Measurements from ENCODE around the gene GALNTL6. TPM values are rescaled to one million over a fixed set of nuclear protein-coding genes. Genes with fewer than 3 reads are reported as not detected.

The GALNTL6 gene
- total RNA-seq, 1 donor from 2014 or later, result 2.1 TPM

DNA sequence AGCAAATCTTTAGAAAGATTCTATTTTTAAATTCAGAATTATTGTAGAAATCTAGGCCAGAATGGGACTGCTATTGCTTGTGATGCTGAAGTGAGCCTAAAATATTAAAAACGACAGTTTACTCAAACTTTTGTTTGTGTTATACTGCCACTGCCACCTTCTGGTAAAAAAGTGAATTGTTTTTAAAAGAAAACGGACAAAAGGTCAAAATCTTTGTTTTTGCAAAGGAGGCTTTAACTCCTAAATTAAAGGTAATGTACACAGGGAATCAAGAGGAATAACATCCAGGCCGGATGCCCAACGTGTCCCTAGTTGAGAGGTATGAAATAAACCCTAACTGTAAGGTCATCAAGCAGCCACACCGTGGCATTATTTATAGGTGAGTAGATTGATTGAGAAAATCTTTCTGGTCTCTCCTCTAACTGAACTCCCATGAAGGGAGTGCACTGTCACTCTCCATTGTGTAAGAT lies 1017.1 kb downstream of the GALNTL6 start:
- Histone ChIP-seq H3K27me3 (ENCODE audit: control insufficient read depth in 3 of 3, insufficient read depth in 3 of 3, low read length in 3 of 3) (peaks cover 0 to 6% (median 3%) of the 10 kb centered on the region in 3 donors), H3K9ac (ENCODE audit: low read depth in 1 of 3, low read length in 3 of 3) (no peak overlapping the region), H3K4me3 (ENCODE audit: low read length in 3 of 3) (no peak overlapping the region), H3K36me3 (ENCODE audit: control insufficient read depth in 3 of 3, insufficient read depth in 3 of 3, low read length in 3 of 3) (no peaks in the 10 kb centered on the region), H3K9me3 (ENCODE audit: control insufficient read depth in 3 of 3, low read length in 3 of 3) (peaks cover 0 to 2% (median 0%) of the 10 kb centered on the region in 3 donors), H3K27ac (ENCODE audit: low read depth, low read length) (no peak overlapping the region), H3K4me1 (ENCODE audit: control insufficient read depth in 3 of 3, insufficient read depth in 3 of 3, low read length in 3 of 3) (no peaks in the 10 kb centered on the region)

DNA sequence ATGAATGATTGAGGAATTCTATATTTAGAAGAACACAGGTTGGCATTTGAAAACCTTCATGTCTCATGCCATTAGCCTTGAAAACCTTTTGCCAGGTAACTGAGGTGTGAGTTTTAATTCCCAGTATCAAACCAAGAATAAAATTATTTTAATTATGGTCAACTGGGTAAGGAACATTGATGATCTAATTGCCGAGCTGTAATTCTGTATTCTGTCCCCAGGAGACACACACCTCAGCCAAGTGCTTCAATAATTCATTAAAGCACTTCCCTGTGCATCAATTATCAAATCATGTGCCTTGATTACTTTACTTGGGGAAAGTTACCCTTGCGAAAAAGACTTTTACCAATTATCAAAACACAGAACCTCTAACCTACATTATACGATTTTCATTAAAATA lies 1023.5 kb downstream of the GALNTL6 start:
- Histone ChIP-seq H3K4me3 (ENCODE audit: low read length in 3 of 3) (no peak overlapping the region), H3K4me1 (ENCODE audit: control insufficient read depth in 3 of 3, insufficient read depth in 3 of 3, low read length in 3 of 3) (no peaks in the 10 kb centered on the region), H3K27me3 (ENCODE audit: control insufficient read depth in 3 of 3, insufficient read depth in 3 of 3, low read length in 3 of 3) (peaks cover 0 to 14% (median 3%) of the 10 kb centered on the region in 3 donors), H3K27ac (ENCODE audit: low read depth, low read length) (no peak overlapping the region), H3K9me3 (ENCODE audit: control insufficient read depth in 3 of 3, low read length in 3 of 3) (no peaks in the 10 kb centered on the region), H3K9ac (ENCODE audit: low read depth in 1 of 3, low read length in 3 of 3) (no peak overlapping the region), H3K36me3 (ENCODE audit: control insufficient read depth in 3 of 3, insufficient read depth in 3 of 3, low read length in 3 of 3) (no peaks in the 10 kb centered on the region)

DNA sequence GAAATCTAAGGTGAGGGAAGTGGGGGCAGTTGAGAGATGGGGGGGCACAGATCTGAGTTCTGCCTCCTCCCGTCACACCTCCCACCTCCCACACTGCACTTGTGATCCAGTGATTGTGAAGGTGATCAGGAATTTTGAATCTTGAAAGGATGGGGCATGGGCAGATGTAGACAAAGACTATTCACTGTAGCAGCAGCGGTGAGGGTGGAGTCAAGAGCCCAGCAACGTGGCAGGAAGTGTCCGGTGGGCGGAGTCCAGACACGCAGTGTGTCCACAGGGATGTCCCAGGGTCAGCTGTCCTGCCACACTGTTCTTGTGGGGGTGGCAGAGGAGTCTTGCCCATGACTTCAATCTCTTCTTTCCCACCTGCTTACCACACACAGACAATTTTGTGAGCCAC lies 1024.9 kb downstream of the GALNTL6 start:
- Histone ChIP-seq H3K27me3 (ENCODE audit: control insufficient read depth in 3 of 3, insufficient read depth in 3 of 3, low read length in 3 of 3) (peaks cover 0 to 14% (median 3%) of the 10 kb centered on the region in 3 donors), H3K9ac (ENCODE audit: low read depth in 1 of 3, low read length in 3 of 3) (no peak overlapping the region), H3K4me3 (ENCODE audit: low read length in 3 of 3) (no peak overlapping the region), H3K4me1 (ENCODE audit: control insufficient read depth in 3 of 3, insufficient read depth in 3 of 3, low read length in 3 of 3) (no peaks in the 10 kb centered on the region), H3K36me3 (ENCODE audit: control insufficient read depth in 3 of 3, insufficient read depth in 3 of 3, low read length in 3 of 3) (no peaks in the 10 kb centered on the region), H3K9me3 (ENCODE audit: control insufficient read depth in 3 of 3, low read length in 3 of 3) (no peaks in the 10 kb centered on the region), H3K27ac (ENCODE audit: low read depth, low read length) (no peak overlapping the region)

DNA sequence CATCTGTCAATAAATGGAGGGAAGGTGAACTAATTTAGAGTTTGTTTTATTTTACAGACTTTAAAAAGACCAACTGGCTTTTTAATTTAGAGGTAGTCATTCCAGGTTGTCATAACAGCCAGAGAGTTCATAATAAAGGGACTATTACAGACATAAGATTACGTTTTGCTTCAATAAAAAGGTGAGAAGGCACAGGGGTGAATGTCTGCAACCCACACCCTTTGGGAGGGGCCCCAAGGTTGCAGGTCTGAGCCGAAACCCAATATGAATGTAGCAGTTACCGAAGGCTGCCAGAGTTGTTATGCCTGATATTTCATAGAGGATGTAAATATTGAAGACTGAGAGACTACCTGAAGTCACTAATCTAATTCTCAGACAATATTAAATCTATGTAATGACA lies 1025.7 kb downstream of the GALNTL6 start:
- H3K36me3 ChIP-seq (ENCODE audit: control insufficient read depth in 3 of 3, insufficient read depth in 3 of 3, low read length in 3 of 3), result no peaks in the 10 kb centered on the region
- no peaks in the 10 kb centered on the region for H3K9me3 ChIP-seq (ENCODE audit: control insufficient read depth in 3 of 3, low read length in 3 of 3)
- H3K27me3 ChIP-seq (ENCODE audit: control insufficient read depth in 3 of 3, insufficient read depth in 3 of 3, low read length in 3 of 3), result peaks cover 0 to 14% (median 3%) of the 10 kb centered on the region in 3 donors
- H3K4me1 ChIP-seq (ENCODE audit: control insufficient read depth in 3 of 3, insufficient read depth in 3 of 3, low read length in 3 of 3), result no peaks in the 10 kb centered on the region
- H3K9ac ChIP-seq (ENCODE audit: low read depth in 1 of 3, low read length in 3 of 3), result no peak overlapping the region
- H3K4me3 ChIP-seq (ENCODE audit: low read length in 3 of 3), result no peak overlapping the region
- no peak overlapping the region for H3K27ac ChIP-seq (ENCODE audit: low read depth, low read length)

DNA sequence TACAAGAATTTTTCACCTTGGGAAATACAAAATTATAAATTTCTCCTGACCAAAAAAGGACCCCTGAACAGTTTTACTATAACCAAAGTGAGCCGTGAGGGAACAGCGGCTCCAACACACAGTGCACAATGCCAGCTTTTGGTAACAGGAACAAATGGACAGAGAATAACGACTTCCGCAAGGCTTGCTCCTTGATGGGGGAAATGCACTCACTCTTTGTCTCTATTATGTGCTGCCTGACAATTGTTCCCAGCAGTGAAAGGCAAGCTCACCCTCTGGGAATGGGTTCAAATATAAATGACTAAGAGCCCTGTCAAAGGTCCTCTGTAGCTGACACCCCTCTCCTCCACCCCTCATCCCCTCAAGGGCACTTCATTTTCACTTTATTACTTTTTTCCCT lies 1029.6 kb downstream of the GALNTL6 start:
- H3K27ac ChIP-seq (ENCODE audit: low read depth, low read length), result no peak overlapping the region
- H3K4me3 ChIP-seq (ENCODE audit: low read length in 3 of 3), result no peak overlapping the region
- peaks cover 0 to 3% (median 0%) of the 10 kb centered on the region in 3 donors for H3K27me3 ChIP-seq (ENCODE audit: control insufficient read depth in 3 of 3, insufficient read depth in 3 of 3, low read length in 3 of 3)
- H3K4me1 ChIP-seq (ENCODE audit: control insufficient read depth in 3 of 3, insufficient read depth in 3 of 3, low read length in 3 of 3), result no peaks in the 10 kb centered on the region
- no peak overlapping the region for H3K9ac ChIP-seq (ENCODE audit: low read depth in 1 of 3, low read length in 3 of 3)
- no peaks in the 10 kb centered on the region for H3K36me3 ChIP-seq (ENCODE audit: control insufficient read depth in 3 of 3, insufficient read depth in 3 of 3, low read length in 3 of 3)
- no peaks in the 10 kb centered on the region for H3K9me3 ChIP-seq (ENCODE audit: control insufficient read depth in 3 of 3, low read length in 3 of 3)

DNA sequence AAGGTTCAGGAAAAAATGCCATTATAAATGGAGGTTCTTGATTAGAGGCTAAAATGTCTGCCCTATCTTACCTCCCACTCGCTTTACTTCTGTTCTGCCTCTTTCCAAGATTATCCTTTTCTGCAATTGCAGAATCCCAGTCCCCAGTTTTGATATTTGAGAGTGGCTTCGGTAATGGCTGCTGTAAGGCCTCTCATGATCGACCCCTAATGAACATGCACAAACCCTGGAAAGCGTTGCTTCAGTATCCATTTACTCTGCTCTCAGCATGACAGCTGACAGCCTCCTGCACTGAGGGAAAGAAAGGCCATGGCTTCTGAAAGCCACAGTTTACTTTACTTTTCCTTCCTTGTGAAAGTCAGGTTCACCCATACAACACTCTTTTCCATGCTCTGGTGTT lies 1030.0 kb downstream of the GALNTL6 start:
- Histone ChIP-seq H3K36me3 (ENCODE audit: control insufficient read depth in 3 of 3, insufficient read depth in 3 of 3, low read length in 3 of 3) (no peaks in the 10 kb centered on the region), H3K4me1 (ENCODE audit: control insufficient read depth in 3 of 3, insufficient read depth in 3 of 3, low read length in 3 of 3) (no peaks in the 10 kb centered on the region), H3K9ac (ENCODE audit: low read depth in 1 of 3, low read length in 3 of 3) (no peak overlapping the region), H3K9me3 (ENCODE audit: control insufficient read depth in 3 of 3, low read length in 3 of 3) (no peaks in the 10 kb centered on the region), H3K27ac (ENCODE audit: low read depth, low read length) (no peak overlapping the region), H3K4me3 (ENCODE audit: low read length in 3 of 3) (no peak overlapping the region), H3K27me3 (ENCODE audit: control insufficient read depth in 3 of 3, insufficient read depth in 3 of 3, low read length in 3 of 3) (peaks cover 0 to under 1% (median 0%) of the 10 kb centered on the region in 3 donors)

DNA sequence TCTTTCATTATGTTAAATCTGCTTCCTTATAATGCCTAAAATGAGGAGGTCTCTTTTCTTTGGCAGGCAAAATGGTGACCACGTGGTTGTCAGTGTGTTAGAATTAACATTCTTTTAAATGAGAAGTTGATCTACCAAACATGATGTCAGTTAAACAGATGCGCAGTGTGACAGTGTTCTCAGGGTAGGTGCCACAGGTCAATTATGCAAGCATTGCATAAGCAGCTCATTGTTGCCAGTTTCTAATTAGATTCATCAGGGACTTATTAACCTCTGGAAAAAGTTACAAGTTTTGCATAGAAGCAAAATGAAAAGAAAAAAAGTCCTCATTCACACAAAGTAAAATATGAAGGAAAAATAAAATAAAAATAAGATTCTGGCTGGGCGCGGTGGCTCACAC lies 1031.4 kb downstream of the GALNTL6 start:
- no peak overlapping the region for H3K27ac ChIP-seq (ENCODE audit: low read depth, low read length)
- H3K4me1 ChIP-seq (ENCODE audit: control insufficient read depth in 3 of 3, insufficient read depth in 3 of 3, low read length in 3 of 3), result no peaks in the 10 kb centered on the region
- no peaks in the 10 kb centered on the region for H3K27me3 ChIP-seq (ENCODE audit: control insufficient read depth in 3 of 3, insufficient read depth in 3 of 3, low read length in 3 of 3)
- no peaks in the 10 kb centered on the region for H3K9me3 ChIP-seq (ENCODE audit: control insufficient read depth in 3 of 3, low read length in 3 of 3)
- no peak overlapping the region for H3K4me3 ChIP-seq (ENCODE audit: low read length in 3 of 3)
- no peaks in the 10 kb centered on the region for H3K36me3 ChIP-seq (ENCODE audit: control insufficient read depth in 3 of 3, insufficient read depth in 3 of 3, low read length in 3 of 3)
- H3K9ac ChIP-seq (ENCODE audit: low read depth in 1 of 3, low read length in 3 of 3), result no peak overlapping the region

DNA sequence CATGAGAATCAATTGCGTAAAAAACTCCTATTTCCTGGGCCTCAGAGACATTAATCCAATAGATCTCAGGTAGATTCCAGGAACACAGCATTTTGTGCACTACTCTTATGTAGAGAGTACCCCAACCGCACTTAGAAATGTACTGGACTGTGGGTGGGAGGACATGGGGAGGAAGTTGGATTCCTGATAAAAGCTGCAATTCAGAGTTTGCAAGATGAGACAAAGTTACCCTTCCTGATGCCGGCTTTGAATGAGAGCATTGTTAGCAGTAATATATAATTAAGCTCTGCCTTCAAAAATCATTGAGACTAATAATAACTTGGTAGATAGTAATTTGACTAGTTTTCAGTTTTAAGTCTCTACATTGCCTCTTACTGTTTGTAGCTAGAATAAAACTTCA lies 1032.1 kb downstream of the GALNTL6 start:
- Histone ChIP-seq H3K27me3 (ENCODE audit: control insufficient read depth in 3 of 3, insufficient read depth in 3 of 3, low read length in 3 of 3) (no peaks in the 10 kb centered on the region), H3K36me3 (ENCODE audit: control insufficient read depth in 3 of 3, insufficient read depth in 3 of 3, low read length in 3 of 3) (no peaks in the 10 kb centered on the region), H3K4me3 (ENCODE audit: low read length in 3 of 3) (no peak overlapping the region), H3K9me3 (ENCODE audit: control insufficient read depth in 3 of 3, low read length in 3 of 3) (no peaks in the 10 kb centered on the region), H3K9ac (ENCODE audit: low read depth in 1 of 3, low read length in 3 of 3) (no peak overlapping the region), H3K4me1 (ENCODE audit: control insufficient read depth in 3 of 3, insufficient read depth in 3 of 3, low read length in 3 of 3) (no peaks in the 10 kb centered on the region), H3K27ac (ENCODE audit: low read depth, low read length) (no peak overlapping the region)

DNA sequence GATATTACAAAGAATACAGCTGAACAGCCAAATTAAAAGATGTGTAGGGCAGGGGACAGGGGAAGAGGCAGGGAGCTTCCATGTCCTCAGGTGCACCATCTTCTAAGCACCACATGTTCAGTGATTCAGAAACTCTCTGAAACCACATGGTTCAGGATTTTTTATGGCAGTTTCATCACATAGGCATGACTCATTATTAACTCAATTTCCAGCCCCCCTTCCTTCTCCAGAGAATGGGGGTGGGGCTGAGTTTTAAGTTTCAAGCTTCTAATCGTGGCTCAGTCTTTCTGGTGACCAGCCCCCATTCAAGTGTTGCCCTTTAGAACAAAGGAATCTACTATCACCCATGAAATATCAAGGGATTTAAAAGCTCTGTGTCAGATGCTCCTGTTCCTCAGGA lies 1037.6 kb downstream of the GALNTL6 start:
- Histone ChIP-seq H3K27ac (ENCODE audit: low read depth, low read length) (no peak overlapping the region), H3K9ac (ENCODE audit: low read depth in 1 of 3, low read length in 3 of 3) (no peak overlapping the region), H3K36me3 (ENCODE audit: control insufficient read depth in 3 of 3, insufficient read depth in 3 of 3, low read length in 3 of 3) (no peaks in the 10 kb centered on the region), H3K4me3 (ENCODE audit: low read length in 3 of 3) (no peak overlapping the region), H3K4me1 (ENCODE audit: control insufficient read depth in 3 of 3, insufficient read depth in 3 of 3, low read length in 3 of 3) (no peaks in the 10 kb centered on the region), H3K9me3 (ENCODE audit: control insufficient read depth in 3 of 3, low read length in 3 of 3) (no peaks in the 10 kb centered on the region), H3K27me3 (ENCODE audit: control insufficient read depth in 3 of 3, insufficient read depth in 3 of 3, low read length in 3 of 3) (no peaks in the 10 kb centered on the region)

DNA sequence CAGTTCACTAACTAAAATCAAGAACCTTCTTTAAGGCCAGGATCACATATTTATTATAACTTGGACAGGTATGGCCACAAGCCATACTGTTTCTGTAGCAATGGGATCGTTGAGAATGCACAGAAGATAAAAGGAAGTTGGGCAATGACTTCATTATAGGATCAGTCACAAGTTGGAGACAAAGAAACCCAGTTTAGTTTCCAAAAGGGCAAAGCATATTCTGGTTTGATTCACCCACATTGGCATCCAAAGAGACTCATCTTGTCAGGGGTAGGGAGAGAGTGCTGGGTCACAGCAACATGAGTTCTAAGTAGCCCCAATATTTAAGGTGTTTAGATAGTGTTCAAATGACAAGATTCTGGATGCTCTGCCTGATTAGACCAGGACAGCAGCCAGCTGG lies 1038.3 kb downstream of the GALNTL6 start:
- H3K36me3 ChIP-seq (ENCODE audit: control insufficient read depth in 3 of 3, insufficient read depth in 3 of 3, low read length in 3 of 3), result no peaks in the 10 kb centered on the region
- H3K27me3 ChIP-seq (ENCODE audit: control insufficient read depth in 3 of 3, insufficient read depth in 3 of 3, low read length in 3 of 3), result no peaks in the 10 kb centered on the region
- no peak overlapping the region for H3K27ac ChIP-seq (ENCODE audit: low read depth, low read length)
- H3K4me3 ChIP-seq (ENCODE audit: low read length in 3 of 3), result no peak overlapping the region
- H3K9me3 ChIP-seq (ENCODE audit: control insufficient read depth in 3 of 3, low read length in 3 of 3), result no peaks in the 10 kb centered on the region
- H3K4me1 ChIP-seq (ENCODE audit: control insufficient read depth in 3 of 3, insufficient read depth in 3 of 3, low read length in 3 of 3), result no peaks in the 10 kb centered on the region
- H3K9ac ChIP-seq (ENCODE audit: low read depth in 1 of 3, low read length in 3 of 3), result no peak overlapping the region

DNA sequence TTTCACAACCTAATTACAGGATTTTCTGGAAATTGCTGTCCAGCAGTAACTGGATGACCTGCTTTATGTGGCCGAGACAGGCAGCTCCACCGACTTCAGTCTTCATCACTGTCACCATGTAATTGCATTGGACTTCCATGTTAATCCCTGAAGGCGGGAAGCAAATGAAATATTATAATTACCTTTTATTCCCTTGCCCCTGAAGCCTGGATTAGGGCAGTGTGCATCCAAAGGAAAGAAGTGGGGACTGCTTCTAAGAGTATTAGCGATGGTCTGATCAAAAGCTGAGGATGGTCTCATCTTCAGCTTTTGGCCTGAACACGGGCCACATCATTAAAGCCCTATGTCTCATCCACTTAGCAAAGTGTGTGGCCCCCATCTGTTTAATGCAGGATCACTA lies 1043.8 kb downstream of the GALNTL6 start:
- Histone ChIP-seq H3K9ac (ENCODE audit: low read depth in 1 of 3, low read length in 3 of 3) (no peak overlapping the region), H3K36me3 (ENCODE audit: control insufficient read depth in 3 of 3, insufficient read depth in 3 of 3, low read length in 3 of 3) (no peaks in the 10 kb centered on the region), H3K4me1 (ENCODE audit: control insufficient read depth in 3 of 3, insufficient read depth in 3 of 3, low read length in 3 of 3) (no peaks in the 10 kb centered on the region), H3K4me3 (ENCODE audit: low read length in 3 of 3) (no peak overlapping the region), H3K27me3 (ENCODE audit: control insufficient read depth in 3 of 3, insufficient read depth in 3 of 3, low read length in 3 of 3) (no peaks in the 10 kb centered on the region), H3K9me3 (ENCODE audit: control insufficient read depth in 3 of 3, low read length in 3 of 3) (no peaks in the 10 kb centered on the region), H3K27ac (ENCODE audit: low read depth, low read length) (no peak overlapping the region)

All from skeletal muscle tissue (tissue), 4 donors.